K562 (cell line): Measurements from ENCODE around the gene PRSS27. TPM values are rescaled to one million over a fixed set of nuclear protein-coding genes. Genes with fewer than 3 reads are reported as not detected.

Experiments used
- CC2D1A ChIP-seq: fragments of 450-650 bp; IDR thresholded peaks from 2 replicates; pipeline ENCODE4 v1.6.1; 2017; ENCODE audit warnings: mild to moderate bottlenecking
- CSDE1 ChIP-seq, 2 experiments: fragments of 450-650 bp; IDR thresholded peaks; 2 replicates each; pipeline ENCODE4 v1.6.1; 2016; ENCODE audit warnings: mild to moderate bottlenecking in 1 of 2
- MAX ChIP-seq: sonication (generic); formaldehyde crosslinking; IDR thresholded peaks from 2 replicates; pipeline ENCODE4 v1.9.0; 2022; ENCODE audit warnings: mild to moderate bottlenecking, missing genetic modification reagents
- MCM7 ChIP-seq, 2 experiments: fragments of 450-650 bp; IDR thresholded peaks; 2 replicates each; pipeline ENCODE4 v1.6.1; 2016 to 2018
- NFIX ChIP-seq: fragments of 250-450 bp; sonication (Bioruptor Pico); IDR thresholded peaks from 2 replicates; pipeline ENCODE4 v1.4.0; 2020; ENCODE audit warnings: low read depth, mild to moderate bottlenecking, moderate library complexity
- NR2C1 ChIP-seq, 2 experiments: fragments of 450-650 bp; IDR thresholded peaks; 2 replicates each; pipeline ENCODE4 v1.6.1; 2017; ENCODE audit warnings: mild to moderate bottlenecking in 2 of 2, antibody characterized with exemption in 1 of 2, inconsistent platforms in 1 of 2, missing compliant biosample characterization in 1 of 2, missing genetic modification characterization in 1 of 2
- NUFIP1 ChIP-seq: fragments of 450-650 bp; IDR thresholded peaks from 2 replicates; pipeline ENCODE4 v1.6.1; 2018; ENCODE audit not compliant: partially characterized antibody
- POLR2B ChIP-seq: fragments of 450-650 bp; IDR thresholded peaks from 2 replicates; pipeline ENCODE4 v1.6.1; 2018; ENCODE audit warnings: low read depth; ENCODE audit not compliant: partially characterized antibody
- PURB ChIP-seq: sonication (generic); formaldehyde crosslinking; IDR thresholded peaks from 2 replicates; pipeline ENCODE4 v1.9.0; 2021; ENCODE audit warnings: low read depth, mild to moderate bottlenecking, missing genetic modification reagents
- RBM17 ChIP-seq: fragments of 200-400 bp; formaldehyde crosslinking; IDR thresholded peaks from 2 replicates; pipeline ENCODE4 v1.6.1; 2017; ENCODE audit warnings: low read depth, mild to moderate bottlenecking, low read length, borderline replicate concordance
- RFX7 ChIP-seq: fragments of 250-450 bp; sonication (Bioruptor Pico); IDR thresholded peaks from 2 replicates; pipeline ENCODE4 v1.5.1; 2021; ENCODE audit warnings: mild to moderate bottlenecking
- SETDB1 ChIP-seq: IDR thresholded peaks from one replicate; pipeline ENCODE4 v1.6.1; 2012; ENCODE audit warnings: low read length, control low read depth, inconsistent platforms
- TBP ChIP-seq: optimal IDR thresholded peaks from 2 replicates; pipeline ENCODE3; 2011; ENCODE audit warnings: low read depth, low read length, improper control_type of control experiment
- ZBTB7A ChIP-seq: IDR thresholded peaks from 2 replicates; pipeline ENCODE4 v1.6.1; 2011; ENCODE audit warnings: low read depth, mild to moderate bottlenecking, low read length, moderate library complexity, borderline replicate concordance; ENCODE audit not compliant: control insufficient read depth
- ZNF133 ChIP-seq: fragments of 250-450 bp; sonication (Bioruptor Pico); IDR thresholded peaks from 2 replicates; pipeline ENCODE4 v1.4.0; 2020; ENCODE audit warnings: mild to moderate bottlenecking
- ZNF140 ChIP-seq: fragments of 250-450 bp; sonication (Bioruptor Pico); IDR thresholded peaks from 2 replicates; pipeline ENCODE4 v1.8.0; 2021; ENCODE audit warnings: moderate library complexity, mild to moderate bottlenecking, inconsistent platforms
- ZNF398 ChIP-seq: fragments of 250-450 bp; sonication (Bioruptor Pico); IDR thresholded peaks from 2 replicates; pipeline ENCODE4 v1.8.0; 2021; ENCODE audit warnings: moderate library complexity, mild to moderate bottlenecking, inconsistent platforms
- polyA plus RNA-seq, 8 experiments: library from polyadenylated mRNA; depleted of rRNA in 4 of 8; stranded (reverse) in 5 of 8; unstranded in 3 of 8; fragments of >200 nt; fragmentation: Nextera tagmentation in 2 of 8; fragmentation: Illumina TruSeq in 1 of 8; extraction: Ambion mirVana in 2 of 8; extraction: Trizol in 1 of 8; gene quantifications; 2 replicates each; pipeline versions ENCODE4 v1.2.1 to v1.2.3, GENCODE V29; 2011 to 2014; ENCODE audit warnings: inconsistent platforms in 1 of 8, missing spikeins in 1 of 8
- total RNA-seq, 7 experiments: library from RNA; depleted of rRNA in 6 of 7; stranded (reverse); fragments of >200 nt in 6 of 7; fragmentation: Illumina TruSeq in 2 of 7; extraction: Trizol in 2 of 7; gene quantifications; 2 replicates each; pipeline versions ENCODE4 v1.2.1 to v1.2.3, GENCODE V29; 2011 to 2021; ENCODE audit warnings: low replicate concordance in 1 of 7
- TF ChIP-seq, protein P1 (sequence below): conservative IDR thresholded peaks from 2 replicates; pipeline ENCODE4 v1.6.1; 2011; ENCODE audit warnings: low read depth, mild to moderate bottlenecking, low read length; ENCODE audit not compliant: control insufficient read depth
- TF ChIP-seq, protein P2 (sequence below): fragments of 450-650 bp; IDR thresholded peaks from 2 replicates; pipeline ENCODE4 v1.6.1; 2018; ENCODE audit not compliant: partially characterized antibody

The PRSS27 gene
- total and polyA plus RNA-seq, 9 of the 15 experiments (the other 6 are each of a cell fraction or from before 2014, with no cell fraction given): 0.09 to 0.20 (median 0.17) TPM; not detected in 5

DNA sequence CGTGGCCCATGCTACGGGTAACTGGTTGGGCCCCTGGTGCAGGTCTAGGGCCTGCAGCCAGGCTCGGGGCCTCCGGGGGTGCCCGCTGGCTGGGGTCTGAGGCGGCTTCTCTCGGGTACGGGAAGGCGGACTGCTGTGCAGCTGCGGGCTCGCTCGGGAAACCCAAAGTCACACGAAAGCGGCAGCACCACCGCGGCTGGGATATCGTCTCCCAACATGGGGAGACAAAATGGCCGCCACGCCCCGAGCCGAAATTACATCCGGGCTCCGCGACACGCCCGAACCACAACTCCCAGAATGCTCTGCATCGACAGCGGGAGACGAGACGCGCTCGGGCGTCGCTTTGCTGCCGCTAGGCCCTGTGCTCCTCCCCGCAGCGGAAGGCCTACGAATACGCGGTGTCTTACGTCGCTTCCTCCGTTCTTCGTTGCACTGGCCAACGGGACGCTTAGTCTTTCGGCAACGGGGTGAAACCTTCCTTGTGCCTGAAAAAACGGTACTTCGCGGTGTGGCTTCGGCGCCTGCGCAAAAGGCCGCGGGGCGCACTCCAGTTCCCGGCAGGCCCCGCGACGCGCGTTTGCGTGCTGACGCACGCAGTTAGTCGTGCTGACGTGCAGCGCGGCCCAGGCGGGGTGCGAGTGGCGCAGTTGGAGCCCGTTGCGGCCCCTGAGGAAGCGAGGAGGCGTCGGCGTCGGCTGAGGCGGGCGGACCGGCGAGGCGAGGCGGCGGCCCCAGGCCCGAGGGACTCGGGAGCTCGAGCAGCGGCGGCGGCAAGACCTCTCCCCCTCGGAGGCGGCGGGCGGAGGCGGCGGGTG lies 32.2 kb upstream of the PRSS27 start, which contains the start of gene SRRM2 (continued):
- peak; percentile 70 for TF ChIP-seq MAX (CRISPR knock-in tag)
- TF ChIP-seq SETDB1: no peak
- TF ChIP-seq TBP: peak; percentile 66
- no peak for TF ChIP-seq ZNF398 (CRISPR knock-in tag)
- TF ChIP-seq, protein P1, sequence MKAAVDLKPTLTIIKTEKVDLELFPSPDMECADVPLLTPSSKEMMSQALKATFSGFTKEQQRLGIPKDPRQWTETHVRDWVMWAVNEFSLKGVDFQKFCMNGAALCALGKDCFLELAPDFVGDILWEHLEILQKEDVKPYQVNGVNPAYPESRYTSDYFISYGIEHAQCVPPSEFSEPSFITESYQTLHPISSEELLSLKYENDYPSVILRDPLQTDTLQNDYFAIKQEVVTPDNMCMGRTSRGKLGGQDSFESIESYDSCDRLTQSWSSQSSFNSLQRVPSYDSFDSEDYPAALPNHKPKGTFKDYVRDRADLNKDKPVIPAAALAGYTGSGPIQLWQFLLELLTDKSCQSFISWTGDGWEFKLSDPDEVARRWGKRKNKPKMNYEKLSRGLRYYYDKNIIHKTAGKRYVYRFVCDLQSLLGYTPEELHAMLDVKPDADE: peak; percentile 75; the same call in 1 of the 2 replicates
- TF ChIP-seq, protein P2, sequence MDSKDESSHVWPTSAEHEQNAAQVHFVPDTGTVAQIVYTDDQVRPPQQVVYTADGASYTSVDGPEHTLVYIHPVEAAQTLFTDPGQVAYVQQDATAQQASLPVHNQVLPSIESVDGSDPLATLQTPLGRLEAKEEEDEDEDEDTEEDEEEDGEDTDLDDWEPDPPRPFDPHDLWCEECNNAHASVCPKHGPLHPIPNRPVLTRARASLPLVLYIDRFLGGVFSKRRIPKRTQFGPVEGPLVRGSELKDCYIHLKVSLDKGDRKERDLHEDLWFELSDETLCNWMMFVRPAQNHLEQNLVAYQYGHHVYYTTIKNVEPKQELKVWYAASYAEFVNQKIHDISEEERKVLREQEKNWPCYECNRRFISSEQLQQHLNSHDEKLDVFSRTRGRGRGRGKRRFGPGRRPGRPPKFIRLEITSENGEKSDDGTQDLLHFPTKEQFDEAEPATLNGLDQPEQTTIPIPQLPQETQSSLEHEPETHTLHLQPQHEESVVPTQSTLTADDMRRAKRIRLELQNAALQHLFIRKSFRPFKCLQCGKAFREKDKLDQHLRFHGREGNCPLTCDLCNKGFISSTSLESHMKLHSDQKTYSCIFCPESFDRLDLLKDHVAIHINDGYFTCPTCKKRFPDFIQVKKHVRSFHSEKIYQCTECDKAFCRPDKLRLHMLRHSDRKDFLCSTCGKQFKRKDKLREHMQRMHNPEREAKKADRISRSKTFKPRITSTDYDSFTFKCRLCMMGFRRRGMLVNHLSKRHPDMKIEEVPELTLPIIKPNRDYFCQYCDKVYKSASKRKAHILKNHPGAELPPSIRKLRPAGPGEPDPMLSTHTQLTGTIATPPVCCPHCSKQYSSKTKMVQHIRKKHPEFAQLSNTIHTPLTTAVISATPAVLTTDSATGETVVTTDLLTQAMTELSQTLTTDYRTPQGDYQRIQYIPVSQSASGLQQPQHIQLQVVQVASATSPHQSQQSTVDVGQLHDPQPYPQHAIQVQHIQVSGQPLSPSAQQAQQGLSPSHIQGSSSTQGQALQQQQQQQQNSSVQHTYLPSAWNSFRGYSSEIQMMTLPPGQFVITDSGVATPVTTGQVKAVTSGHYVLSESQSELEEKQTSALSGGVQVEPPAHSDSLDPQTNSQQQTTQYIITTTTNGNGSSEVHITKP: no peak
- TF ChIP-seq CSDE1 (IDR thresholded peaks at IDR 0.05): no peak
- no peak for TF ChIP-seq ZBTB7A
- no peak for TF ChIP-seq RBM17
- TF ChIP-seq NUFIP1: no peak
- TF ChIP-seq RFX7 (CRISPR knock-in tag): no peak
- no peak for TF ChIP-seq ZNF140 (CRISPR knock-in tag)
- TF ChIP-seq CC2D1A: no peak; the same call in 1 of the 2 replicates
- TF ChIP-seq NR2C1 (IDR thresholded peaks at IDR 0.05): peak; percentile 70
- TF ChIP-seq NR2C1 (tag; IDR thresholded peaks at IDR 0.05): peak; percentile 83
- TF ChIP-seq ZNF133: no peak
- no peak for TF ChIP-seq PURB
- no peak for TF ChIP-seq MCM7 (IDR thresholded peaks at IDR 0.05)
- no peak for TF ChIP-seq NFIX (CRISPR knock-in tag)
- peak; percentile 81 for TF ChIP-seq POLR2B
